HG02981 (cell line): ENCODE data around the gene XAGE2.

ENCODE experiments used
- ATAC-seq: cut with Tn5 transposase; IDR thresholded peaks from one replicate; pipeline ENCODE4 v1.9.1; 2021; ENCODE audit warnings: mild to moderate bottlenecking, moderate library complexity; ENCODE audit not compliant: unreplicated experiment

XAGE2 gene

GRCh38 chrX:52422884-52423283, 54.1 kb downstream of the XAGE2 start:
- no peak for ATAC-seq

- ATAC-seq = no peak
Measured at GRCh38 chrX:52424656-52425055, 55.8 kb downstream of the XAGE2 start.
